SK-N-SH treated with all-trans-retinoic acid at 6 μM for 48 hours (cell line): Measurements from ENCODE around the gene LRRC4C.

ENCODE experiments used
- ATAC-seq: fragments of 200-7000 bp; cut with Tn5 transposase; 3 replicates; pipeline ENCODE4 v1.9.1; 2020; ENCODE audit warnings: mild to moderate bottlenecking, moderate library complexity
- ARNTL ChIP-seq: fragments of 450-650 bp; formaldehyde crosslinking; IDR thresholded peaks from 2 replicates; pipeline ENCODE4 v1.5.0; 2020; ENCODE audit warnings: low read depth, mild to moderate bottlenecking, moderate library complexity, borderline replicate concordance
- BACH2 ChIP-seq: fragments of 250-450 bp; sonication (Bioruptor Pico); IDR thresholded peaks from 2 replicates; pipeline ENCODE4 v1.9.0; 2021; ENCODE audit warnings: mild to moderate bottlenecking, borderline replicate concordance
- CREB5 ChIP-seq: fragments of 250-450 bp; sonication (Bioruptor Pico); IDR thresholded peaks from 2 replicates; pipeline ENCODE4 v1.5.1; 2020; ENCODE audit warnings: low read depth, mild to moderate bottlenecking, moderate library complexity
- CSDC2 ChIP-seq: fragments of 250-450 bp; sonication (Bioruptor Pico); IDR thresholded peaks from 2 replicates; pipeline ENCODE4 v1.5.0; 2020; ENCODE audit warnings: mild to moderate bottlenecking, moderate library complexity
- CSRNP3 ChIP-seq: fragments of 250-450 bp; sonication (Bioruptor Pico); IDR thresholded peaks from 2 replicates; pipeline ENCODE4 v1.5.1; 2021; ENCODE audit warnings: mild to moderate bottlenecking, moderate library complexity
- ESRRG ChIP-seq: fragments of 250-450 bp; sonication (Bioruptor Pico); IDR thresholded peaks from 2 replicates; pipeline ENCODE4 v1.6.1; 2021; ENCODE audit warnings: mild to moderate bottlenecking
- GLIS3 ChIP-seq: fragments of 250-450 bp; sonication (Bioruptor Pico); IDR thresholded peaks from 2 replicates; pipeline ENCODE4 v1.5.0; 2020; ENCODE audit warnings: mild to moderate bottlenecking, moderate library complexity
- ISL1 ChIP-seq: fragments of 250-450 bp; sonication (Bioruptor Pico); IDR thresholded peaks from 2 replicates; pipeline ENCODE4 v2.1.2; 2022; ENCODE audit warnings: mild to moderate bottlenecking, moderate library complexity
- OSR1 ChIP-seq: fragments of 250-450 bp; sonication (Bioruptor Pico); IDR thresholded peaks from 2 replicates; pipeline ENCODE4 v1.8.0; 2022; ENCODE audit warnings: moderate library complexity, mild to moderate bottlenecking, inconsistent platforms
- PPARA ChIP-seq: fragments of 250-450 bp; sonication (Bioruptor Pico); IDR thresholded peaks from 2 replicates; pipeline ENCODE4 v1.5.0; 2020; ENCODE audit warnings: mild to moderate bottlenecking, borderline replicate concordance
- SNAI2 ChIP-seq: fragments of 250-450 bp; sonication (Bioruptor Pico); IDR thresholded peaks from 2 replicates; pipeline ENCODE4 v1.5.0; 2020; ENCODE audit warnings: mild to moderate bottlenecking, moderate library complexity
- TCF4 ChIP-seq: fragments of 250-450 bp; sonication (Bioruptor Pico); IDR thresholded peaks from 2 replicates; pipeline ENCODE4 v1.8.0; 2021; ENCODE audit warnings: mild to moderate bottlenecking, moderate library complexity, borderline replicate concordance
- TOX ChIP-seq: fragments of 250-450 bp; sonication (Bioruptor Pico); IDR thresholded peaks from 2 replicates; pipeline ENCODE4 v1.8.0; 2021; ENCODE audit warnings: mild to moderate bottlenecking, moderate library complexity, borderline replicate concordance
- ZC3H10 ChIP-seq: fragments of 250-450 bp; sonication (Bioruptor Pico); IDR thresholded peaks from 2 replicates; pipeline ENCODE4 v1.5.1; 2021; ENCODE audit warnings: mild to moderate bottlenecking, moderate library complexity
- ZFP3 ChIP-seq: fragments of 250-450 bp; sonication (Bioruptor Pico); IDR thresholded peaks from 2 replicates; pipeline ENCODE4 v1.5.0; 2020; ENCODE audit warnings: mild to moderate bottlenecking, moderate library complexity
- ZFP30 ChIP-seq: fragments of 450-650 bp; formaldehyde crosslinking; IDR thresholded peaks from 2 replicates; pipeline ENCODE4 v1.5.0; 2022; ENCODE audit warnings: mild to moderate bottlenecking, moderate library complexity
- ZNF565 ChIP-seq: fragments of 450-650 bp; formaldehyde crosslinking; conservative IDR thresholded peaks from 2 replicates; pipeline ENCODE4 v1.5.0; 2020; ENCODE audit warnings: low read depth, mild to moderate bottlenecking, moderate library complexity
- ZNF70 ChIP-seq: fragments of 450-650 bp; formaldehyde crosslinking; IDR thresholded peaks from 2 replicates; pipeline ENCODE4 v1.5.0; 2020; ENCODE audit warnings: mild to moderate bottlenecking, moderate library complexity
- ZNF8 ChIP-seq: fragments of 450-650 bp; formaldehyde crosslinking; IDR thresholded peaks from 2 replicates; pipeline ENCODE4 v1.5.0; 2020; ENCODE audit warnings: mild to moderate bottlenecking, moderate library complexity
- TF ChIP-seq, protein P1 (sequence below): fragments of 250-450 bp; sonication (Bioruptor Pico); IDR thresholded peaks from 2 replicates; pipeline ENCODE4 v1.8.0; 2021; ENCODE audit warnings: low read depth, mild to moderate bottlenecking, moderate library complexity, borderline replicate concordance
- TF ChIP-seq, protein P2 (sequence below): fragments of 250-450 bp; sonication (Bioruptor Pico); IDR thresholded peaks from 2 replicates; pipeline ENCODE4 v1.5.0; 2020; ENCODE audit warnings: mild to moderate bottlenecking, moderate library complexity
- TF ChIP-seq, protein P3 (sequence below): fragments of 250-450 bp; sonication (Bioruptor Pico); IDR thresholded peaks from 2 replicates; pipeline ENCODE4 v1.8.0; 2020; ENCODE audit warnings: mild to moderate bottlenecking, moderate library complexity, borderline replicate concordance

LRRC4C gene

GRCh38 chr11:41133023-41133422 lies 326.4 kb downstream of the LRRC4C start:
- ATAC-seq: no peak
- TF ChIP-seq CREB5 (CRISPR knock-in tag) (no peak), ZC3H10 (CRISPR knock-in tag) (no peak), BACH2 (CRISPR knock-in tag) (no peak), ZFP30 (no peak), PPARA (CRISPR knock-in tag) (no peak), TCF4 (CRISPR knock-in tag) (no peak), ARNTL (CRISPR knock-in tag) (no peak), ZFP3 (no peak), TOX (CRISPR knock-in tag) (no peak), GLIS3 (CRISPR knock-in tag) (no peak), OSR1 (no peak), CSDC2 (no peak)
- TF ChIP-seq, protein P1, sequence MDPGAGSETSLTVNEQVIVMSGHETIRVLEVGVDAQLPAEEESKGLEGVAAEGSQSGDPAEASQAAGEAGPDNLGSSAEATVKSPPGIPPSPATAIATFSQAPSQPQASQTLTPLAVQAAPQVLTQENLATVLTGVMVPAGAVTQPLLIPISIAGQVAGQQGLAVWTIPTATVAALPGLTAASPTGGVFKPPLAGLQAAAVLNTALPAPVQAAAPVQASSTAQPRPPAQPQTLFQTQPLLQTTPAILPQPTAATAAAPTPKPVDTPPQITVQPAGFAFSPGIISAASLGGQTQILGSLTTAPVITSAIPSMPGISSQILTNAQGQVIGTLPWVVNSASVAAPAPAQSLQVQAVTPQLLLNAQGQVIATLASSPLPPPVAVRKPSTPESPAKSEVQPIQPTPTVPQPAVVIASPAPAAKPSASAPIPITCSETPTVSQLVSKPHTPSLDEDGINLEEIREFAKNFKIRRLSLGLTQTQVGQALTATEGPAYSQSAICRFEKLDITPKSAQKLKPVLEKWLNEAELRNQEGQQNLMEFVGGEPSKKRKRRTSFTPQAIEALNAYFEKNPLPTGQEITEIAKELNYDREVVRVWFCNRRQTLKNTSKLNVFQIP (CRISPR knock-in tag): no peak
- TF ChIP-seq, protein P2, sequence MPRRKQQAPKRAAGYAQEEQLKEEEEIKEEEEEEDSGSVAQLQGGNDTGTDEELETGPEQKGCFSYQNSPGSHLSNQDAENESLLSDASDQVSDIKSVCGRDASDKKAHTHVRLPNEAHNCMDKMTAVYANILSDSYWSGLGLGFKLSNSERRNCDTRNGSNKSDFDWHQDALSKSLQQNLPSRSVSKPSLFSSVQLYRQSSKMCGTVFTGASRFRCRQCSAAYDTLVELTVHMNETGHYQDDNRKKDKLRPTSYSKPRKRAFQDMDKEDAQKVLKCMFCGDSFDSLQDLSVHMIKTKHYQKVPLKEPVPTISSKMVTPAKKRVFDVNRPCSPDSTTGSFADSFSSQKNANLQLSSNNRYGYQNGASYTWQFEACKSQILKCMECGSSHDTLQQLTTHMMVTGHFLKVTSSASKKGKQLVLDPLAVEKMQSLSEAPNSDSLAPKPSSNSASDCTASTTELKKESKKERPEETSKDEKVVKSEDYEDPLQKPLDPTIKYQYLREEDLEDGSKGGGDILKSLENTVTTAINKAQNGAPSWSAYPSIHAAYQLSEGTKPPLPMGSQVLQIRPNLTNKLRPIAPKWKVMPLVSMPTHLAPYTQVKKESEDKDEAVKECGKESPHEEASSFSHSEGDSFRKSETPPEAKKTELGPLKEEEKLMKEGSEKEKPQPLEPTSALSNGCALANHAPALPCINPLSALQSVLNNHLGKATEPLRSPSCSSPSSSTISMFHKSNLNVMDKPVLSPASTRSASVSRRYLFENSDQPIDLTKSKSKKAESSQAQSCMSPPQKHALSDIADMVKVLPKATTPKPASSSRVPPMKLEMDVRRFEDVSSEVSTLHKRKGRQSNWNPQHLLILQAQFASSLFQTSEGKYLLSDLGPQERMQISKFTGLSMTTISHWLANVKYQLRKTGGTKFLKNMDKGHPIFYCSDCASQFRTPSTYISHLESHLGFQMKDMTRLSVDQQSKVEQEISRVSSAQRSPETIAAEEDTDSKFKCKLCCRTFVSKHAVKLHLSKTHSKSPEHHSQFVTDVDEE: no peak

DNA sequence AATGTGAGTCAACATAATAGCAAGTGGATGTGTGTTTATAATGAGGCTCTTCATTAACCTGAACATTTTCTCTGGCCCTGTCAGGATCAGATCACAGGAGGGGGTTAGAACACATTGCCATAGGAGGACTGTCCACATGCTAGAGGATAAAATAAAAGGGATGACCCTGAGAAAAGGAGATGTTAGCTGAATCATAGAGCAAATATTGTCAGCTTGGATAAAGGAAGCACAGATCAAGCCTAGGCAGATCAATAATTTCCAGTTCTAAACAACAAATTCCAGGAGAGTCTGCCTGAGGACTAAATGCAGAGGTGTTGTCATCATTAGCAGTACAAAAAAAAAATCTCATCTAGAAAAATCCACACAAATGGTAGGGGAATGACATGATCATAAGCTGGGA lies 337.9 kb downstream of the LRRC4C start:
- ATAC-seq: no peak
- no peak for TF ChIP-seq ZNF565 (CRISPR knock-in tag)
- TF ChIP-seq ZNF8 (CRISPR knock-in tag): no peak
- TF ChIP-seq SNAI2 (CRISPR knock-in tag): no peak
- no peak for TF ChIP-seq BACH2 (CRISPR knock-in tag)

DNA sequence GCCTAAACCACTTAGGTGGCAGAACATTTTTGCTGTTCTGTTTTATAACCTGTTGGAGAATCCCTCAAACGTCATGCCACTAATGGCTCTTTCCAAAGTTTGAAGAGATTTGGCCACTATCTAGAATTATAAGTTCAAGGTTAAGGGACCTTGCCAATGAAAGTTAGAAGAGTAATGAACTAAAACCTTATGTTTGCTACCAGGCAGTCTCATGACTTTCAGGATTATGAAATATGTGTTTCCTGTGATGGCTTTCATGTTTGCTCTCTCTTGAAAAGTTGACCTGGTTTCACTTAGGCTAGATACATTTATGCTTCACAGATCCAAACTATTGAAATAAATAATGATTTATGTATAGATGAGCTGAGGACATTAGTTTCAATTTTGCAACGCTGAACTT lies 340.0 kb downstream of the LRRC4C start:
- TF ChIP-seq, protein P2: no peak
- TF ChIP-seq PPARA (CRISPR knock-in tag) (no peak), CSDC2 (no peak), ZFP30 (no peak), ZNF70 (CRISPR knock-in tag) (no peak), SNAI2 (CRISPR knock-in tag) (no peak), ARNTL (CRISPR knock-in tag) (no peak), ZNF565 (CRISPR knock-in tag) (no peak), ESRRG (no peak), ZNF8 (CRISPR knock-in tag) (no peak)
- ATAC-seq: no peak

GRCh38 chr11:41118521-41118920 lies 340.9 kb downstream of the LRRC4C start:
- no peak for ATAC-seq
- TF ChIP-seq ZNF70 (CRISPR knock-in tag) (no peak), ZNF565 (CRISPR knock-in tag) (no peak), ZFP30 (no peak), ESRRG (no peak), CSDC2 (no peak), CSRNP3 (no peak), PPARA (CRISPR knock-in tag) (no peak), SNAI2 (CRISPR knock-in tag) (no peak), CREB5 (CRISPR knock-in tag) (no peak), OSR1 (no peak), TOX (CRISPR knock-in tag) (no peak), ZNF8 (CRISPR knock-in tag) (no peak), BACH2 (CRISPR knock-in tag) (no peak), ISL1 (CRISPR knock-in tag) (no peak), TCF4 (CRISPR knock-in tag) (no peak)
- TF ChIP-seq, protein P3, sequence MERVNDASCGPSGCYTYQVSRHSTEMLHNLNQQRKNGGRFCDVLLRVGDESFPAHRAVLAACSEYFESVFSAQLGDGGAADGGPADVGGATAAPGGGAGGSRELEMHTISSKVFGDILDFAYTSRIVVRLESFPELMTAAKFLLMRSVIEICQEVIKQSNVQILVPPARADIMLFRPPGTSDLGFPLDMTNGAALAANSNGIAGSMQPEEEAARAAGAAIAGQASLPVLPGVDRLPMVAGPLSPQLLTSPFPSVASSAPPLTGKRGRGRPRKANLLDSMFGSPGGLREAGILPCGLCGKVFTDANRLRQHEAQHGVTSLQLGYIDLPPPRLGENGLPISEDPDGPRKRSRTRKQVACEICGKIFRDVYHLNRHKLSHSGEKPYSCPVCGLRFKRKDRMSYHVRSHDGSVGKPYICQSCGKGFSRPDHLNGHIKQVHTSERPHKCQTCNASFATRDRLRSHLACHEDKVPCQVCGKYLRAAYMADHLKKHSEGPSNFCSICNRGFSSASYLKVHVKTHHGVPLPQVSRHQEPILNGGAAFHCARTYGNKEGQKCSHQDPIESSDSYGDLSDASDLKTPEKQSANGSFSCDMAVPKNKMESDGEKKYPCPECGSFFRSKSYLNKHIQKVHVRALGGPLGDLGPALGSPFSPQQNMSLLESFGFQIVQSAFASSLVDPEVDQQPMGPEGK (CRISPR knock-in tag): no peak
